Renal pelvis (tissue), 4 donors: ENCODE data around the gene MIA2. TPM values are rescaled to one million over a fixed set of nuclear protein-coding genes. Genes with fewer than 3 reads are reported as not detected.
A peak's percentile ranks its signal among the peaks of the same experiment; 100 is the strongest.

Experiments used
- DNase-seq: peaks from one replicate; pipeline ENCODE4 v3.0.0-alpha.2; 2013
- polyA plus RNA-seq, 3 donors: library from polyadenylated mRNA; unstranded; fragments of 120-200 nt; gene quantifications; one replicate each; pipeline ENCODE4 v1.2.1, GENCODE V29; 2013; ENCODE audit not compliant: insufficient read length in 3 of 3

The MIA2 gene
- polyA plus RNA-seq, 3 donors = 66.4 to 89.6 (median 77.6) TPM

DNA sequence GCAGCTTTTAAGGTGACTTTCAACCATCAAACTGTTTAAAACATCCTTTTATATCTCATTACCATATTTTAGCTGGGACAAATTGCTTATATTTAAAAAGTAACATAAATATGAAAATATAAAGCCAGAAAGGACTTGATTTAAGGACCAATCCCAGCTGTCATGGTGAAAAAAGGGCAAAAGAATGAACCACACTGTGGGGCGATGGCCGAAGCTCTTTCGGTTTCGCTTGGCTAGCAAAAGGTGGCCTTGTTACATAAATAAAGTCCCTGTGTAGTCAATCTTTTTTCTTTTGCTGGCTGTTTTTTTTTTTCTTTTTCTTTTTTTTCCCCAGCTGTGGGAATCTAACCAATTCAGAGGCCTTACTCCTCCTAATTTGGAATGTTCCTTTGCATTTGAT lies 147.7 kb downstream of the MIA2 start:
- peak; percentile 17 for DNase-seq

DNA sequence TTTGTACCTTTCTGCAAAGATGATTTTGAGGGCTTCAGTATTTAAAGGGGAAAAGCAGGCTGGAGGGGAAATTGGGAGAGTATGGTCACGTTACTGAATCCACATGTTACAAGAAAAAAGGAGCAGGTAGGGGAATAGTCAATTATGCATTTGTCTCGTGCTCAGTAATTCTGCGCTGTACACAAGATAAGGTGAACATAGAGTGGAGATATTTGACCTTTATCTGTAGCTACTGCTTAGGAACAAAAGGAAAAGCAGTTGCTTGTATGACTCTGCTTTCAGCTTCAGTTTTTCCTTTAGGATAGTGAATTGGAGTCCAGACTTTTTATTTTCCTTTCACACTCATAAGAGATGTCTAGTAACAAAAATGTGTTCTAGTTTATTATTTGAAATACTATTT lies 148.7 kb downstream of the MIA2 start:
- DNase-seq = no peak

DNA sequence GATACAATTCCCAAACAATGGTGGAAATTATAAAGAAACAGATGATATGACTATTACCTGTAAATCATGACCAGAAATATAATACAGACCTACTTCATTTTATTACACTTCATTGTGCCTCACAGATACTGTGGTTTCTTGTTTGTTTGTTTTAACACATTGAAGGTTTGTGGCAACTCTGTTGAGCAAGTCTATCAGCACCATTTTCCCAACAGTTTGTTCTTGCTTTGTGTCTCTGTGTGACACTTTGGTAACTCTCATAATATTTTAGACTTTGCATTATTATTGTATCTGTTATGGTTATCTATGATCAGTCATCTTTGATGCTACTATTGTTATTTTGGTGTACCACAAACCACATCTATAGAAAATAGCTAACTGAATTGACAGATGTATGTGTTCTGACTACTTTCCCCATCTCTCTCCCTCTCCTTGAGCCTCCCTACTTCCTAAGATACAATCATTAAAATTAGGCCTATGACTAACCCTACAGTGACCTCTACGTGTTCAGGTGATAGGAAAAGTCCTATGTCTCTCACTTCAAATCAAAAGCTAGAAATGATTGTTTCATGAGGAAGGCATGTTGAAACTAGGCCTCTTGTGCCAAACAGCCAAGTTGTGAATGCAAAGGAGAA lies 149.4 kb downstream of the MIA2 start:
- DNase-seq = no peak

DNA sequence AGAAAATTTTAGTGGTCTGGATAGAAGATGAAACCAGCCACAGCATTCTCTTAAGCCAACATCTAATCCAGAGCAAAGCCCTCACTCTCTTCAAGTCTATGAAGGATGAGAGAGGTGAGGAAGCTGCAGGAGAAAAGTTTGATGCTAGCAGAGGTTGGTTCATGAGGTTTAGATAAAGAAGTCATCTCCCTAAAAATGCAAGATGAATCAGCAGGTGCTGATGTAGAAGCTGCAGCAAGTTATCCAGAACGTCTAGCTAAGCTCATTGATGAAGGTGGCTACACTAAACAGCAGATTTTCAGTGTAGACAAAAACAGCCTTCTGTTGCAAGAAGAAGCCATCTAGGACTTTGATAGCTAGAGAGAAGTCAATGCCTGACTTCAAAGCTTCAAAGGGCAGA lies 150.0 kb downstream of the MIA2 start:
- DNase-seq = no peak

DNA sequence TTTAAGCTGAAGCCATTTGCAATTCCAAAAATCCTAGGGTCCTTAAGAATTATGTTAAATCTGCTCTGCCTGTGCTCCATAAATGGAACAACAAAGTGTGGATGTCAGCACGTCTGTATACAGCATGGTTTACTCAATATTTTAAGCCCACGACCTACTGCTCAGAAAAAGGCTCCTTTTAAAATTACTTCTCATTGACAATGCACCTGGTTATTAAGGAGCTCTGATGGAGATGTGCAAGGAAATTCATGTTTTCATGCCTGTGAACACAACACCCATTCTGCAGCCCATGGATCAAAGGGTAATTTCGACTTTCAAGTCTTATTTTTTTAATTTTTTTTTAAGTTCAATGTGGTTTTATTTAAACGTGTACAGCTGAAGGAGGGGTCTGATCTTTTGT lies 150.5 kb downstream of the MIA2 start:
- DNase-seq = no peak

DNA sequence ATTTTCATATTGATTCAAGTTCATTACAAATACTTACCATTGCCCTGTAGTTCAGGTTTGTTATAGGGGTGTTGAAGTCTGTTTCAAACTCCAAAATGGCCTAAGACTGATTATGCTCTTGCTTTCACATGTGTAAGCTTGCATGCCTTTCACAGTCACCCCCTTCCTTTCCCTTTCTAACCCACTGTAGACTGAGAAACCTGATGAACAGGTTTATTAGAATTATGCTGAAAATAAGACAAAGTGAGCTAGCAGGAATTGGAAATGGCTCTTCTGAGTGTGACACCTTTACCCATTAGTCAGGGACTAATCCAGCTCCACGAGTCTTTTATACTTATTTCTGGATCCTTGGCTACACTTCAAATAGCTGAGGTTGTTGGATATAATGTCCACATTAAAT lies 159.6 kb downstream of the MIA2 start:
- DNase-seq = no peak

DNA sequence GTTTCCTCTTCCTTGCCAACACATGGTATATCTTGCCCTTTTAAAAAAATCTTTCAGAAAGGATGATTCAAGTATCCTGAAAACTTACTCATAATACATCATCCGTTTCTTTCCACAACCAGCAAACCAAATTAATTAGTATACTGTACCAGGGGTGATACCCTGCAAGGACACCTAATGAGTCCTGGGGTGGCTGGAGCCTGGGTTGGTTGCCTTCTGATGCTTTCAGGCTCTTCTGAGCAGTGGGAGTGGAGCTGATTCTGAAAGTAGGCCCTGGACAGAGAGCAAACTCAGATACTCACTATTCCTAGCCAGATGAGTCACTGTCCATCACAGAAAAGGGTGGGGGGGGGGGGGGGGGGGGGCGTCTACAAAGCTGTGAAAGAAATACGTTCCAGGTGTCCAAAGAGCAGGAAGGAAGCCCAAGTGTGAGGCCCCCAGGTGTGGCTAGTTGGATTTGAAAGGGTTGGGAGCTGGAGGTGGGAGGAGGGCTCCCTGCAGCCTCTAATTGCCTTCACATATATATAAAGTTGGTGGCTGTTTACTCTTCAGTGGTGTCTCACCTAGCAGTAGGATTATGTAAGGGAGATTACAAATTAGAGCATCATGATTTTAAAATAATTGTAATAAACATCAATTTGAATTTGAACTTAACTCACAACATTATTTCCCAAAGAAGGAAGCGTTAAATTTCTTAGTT lies 162.0 kb downstream of the MIA2 start:
- DNase-seq = no peak

DNA sequence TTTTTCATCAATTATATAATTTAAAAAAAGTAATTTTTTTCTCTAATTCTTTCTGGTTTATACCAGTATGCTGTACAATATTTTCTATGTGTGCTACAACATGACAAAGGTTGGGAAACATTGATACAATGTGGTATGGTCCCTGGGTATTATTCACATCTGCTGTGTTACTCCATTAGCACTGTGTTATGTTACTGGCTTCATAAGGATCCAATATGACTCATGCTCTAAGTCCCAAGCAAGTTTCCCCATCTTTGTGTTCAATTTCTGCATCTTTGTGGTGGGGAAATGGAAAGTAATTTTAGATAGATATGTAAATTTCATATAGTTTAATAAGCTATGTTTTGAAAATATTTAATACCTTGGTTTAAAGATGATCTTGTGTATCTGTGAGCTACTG lies 162.7 kb downstream of the MIA2 start:
- no peak for DNase-seq

DNA sequence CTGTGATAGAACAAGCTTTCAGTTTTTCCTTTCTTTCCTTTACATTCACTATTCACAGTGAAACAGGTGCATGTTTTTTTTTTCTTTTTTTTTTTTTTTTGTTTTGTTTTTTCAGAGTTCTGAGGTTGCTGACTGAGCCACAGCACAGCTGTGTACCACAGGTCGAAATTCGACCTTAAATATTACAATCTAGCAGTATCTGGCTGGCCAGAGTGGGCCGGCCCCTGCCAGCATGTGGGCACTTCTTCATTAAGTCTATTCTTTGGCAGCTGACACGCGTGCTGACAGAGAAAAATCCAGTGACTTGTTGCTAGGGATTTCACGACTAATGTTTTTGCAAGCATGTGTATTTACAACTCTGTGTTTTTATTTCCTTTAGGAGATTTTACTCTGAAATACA lies 164.7 kb downstream of the MIA2 start:
- DNase-seq = no peak

DNA sequence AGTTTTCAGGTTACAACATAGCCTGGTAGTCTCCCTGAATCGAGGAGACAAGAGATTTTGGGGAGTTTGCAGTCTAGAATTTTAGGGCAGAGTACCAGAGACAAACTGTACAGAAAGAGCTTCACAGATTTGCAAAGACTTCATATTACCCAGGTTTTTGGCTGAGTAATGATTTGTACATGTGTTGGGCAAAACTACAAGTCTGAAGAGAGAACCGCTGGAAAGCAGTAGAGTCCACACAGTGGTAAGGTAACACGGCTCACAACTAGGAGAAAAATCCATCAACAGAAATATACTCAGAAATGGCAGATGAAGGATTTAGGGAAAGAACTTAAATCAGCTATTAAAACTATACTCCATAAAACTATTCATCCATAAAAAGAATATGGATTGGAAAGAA lies 172.8 kb downstream of the MIA2 start:
- no peak for DNase-seq

DNA sequence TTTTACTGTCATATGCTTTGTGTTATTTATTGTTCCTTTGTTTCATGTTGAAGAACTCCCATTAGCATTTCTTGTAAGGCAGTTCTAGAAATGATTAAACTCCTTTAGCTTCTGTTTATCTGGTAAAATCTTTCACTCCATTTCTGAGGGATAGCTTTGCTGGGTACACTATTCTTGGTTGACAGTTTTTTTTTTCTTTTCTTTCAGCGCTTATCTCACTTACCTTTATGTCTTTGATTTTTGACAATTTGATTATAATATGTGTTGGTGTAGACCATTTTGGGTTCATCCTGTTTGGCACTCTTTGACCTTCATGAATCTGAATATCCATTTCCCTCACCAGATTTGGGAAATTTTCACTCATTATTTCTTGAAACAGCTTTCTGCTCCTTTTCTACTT lies 182.4 kb downstream of the MIA2 start:
- DNase-seq = no peak

DNA sequence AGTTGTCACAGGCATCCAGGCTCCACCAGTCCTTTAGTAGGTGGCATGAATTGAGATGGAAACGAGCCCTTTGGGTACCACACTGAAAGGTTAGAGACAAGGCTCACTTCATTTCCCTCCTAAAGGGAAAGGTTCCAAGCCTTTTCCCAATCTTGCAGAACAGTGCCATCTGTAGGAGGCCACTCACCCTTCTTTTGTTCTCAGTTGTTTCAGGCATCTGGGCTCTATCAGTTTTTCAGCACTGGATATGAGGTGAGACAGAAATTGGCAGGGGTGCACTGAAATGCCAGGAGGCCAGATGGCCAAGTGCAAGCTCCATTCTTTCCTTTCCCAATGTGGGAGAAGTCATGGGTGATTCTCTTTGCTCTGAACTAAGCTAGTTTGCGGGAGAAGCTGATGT lies 183.3 kb downstream of the MIA2 start:
- DNase-seq = no peak

DNA sequence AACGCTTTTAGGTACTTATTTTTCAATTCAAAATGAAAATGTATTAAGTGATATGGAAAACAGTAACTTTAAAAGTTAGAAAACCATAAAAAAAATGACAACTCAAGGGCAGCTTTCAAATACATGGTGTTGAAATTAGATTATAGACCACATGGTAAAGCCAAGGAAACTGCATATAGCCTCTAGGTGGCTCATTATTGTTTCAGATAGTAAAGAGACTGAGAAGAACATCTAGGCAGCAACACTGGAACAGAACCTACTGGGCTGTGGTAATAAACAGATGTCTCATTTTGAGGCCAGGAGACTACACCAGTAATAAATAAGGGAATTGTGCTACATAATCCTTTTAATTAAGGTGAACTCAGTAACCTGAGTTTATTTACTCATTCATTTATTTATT lies 185.6 kb downstream of the MIA2 start:
- DNase-seq = no peak

DNA sequence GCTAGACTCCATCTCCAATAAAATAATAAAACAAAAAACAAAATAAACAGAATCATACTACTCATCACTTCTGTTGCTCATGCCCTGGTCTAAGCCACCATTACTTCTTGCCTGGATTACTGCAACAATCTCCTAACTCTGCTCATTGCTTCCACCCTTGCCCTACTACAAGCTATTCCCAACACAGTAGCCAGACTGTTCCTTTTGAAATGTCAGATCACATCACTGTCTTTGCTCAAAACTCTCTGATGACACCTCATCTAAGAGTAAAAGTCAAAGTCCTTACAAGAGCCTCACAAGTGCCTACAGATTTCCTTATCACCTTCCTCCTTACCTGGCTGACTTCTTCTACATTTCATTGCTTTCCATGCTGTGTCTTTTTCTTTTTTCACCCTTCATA lies 188.5 kb downstream of the MIA2 start:
- DNase-seq = no peak

DNA sequence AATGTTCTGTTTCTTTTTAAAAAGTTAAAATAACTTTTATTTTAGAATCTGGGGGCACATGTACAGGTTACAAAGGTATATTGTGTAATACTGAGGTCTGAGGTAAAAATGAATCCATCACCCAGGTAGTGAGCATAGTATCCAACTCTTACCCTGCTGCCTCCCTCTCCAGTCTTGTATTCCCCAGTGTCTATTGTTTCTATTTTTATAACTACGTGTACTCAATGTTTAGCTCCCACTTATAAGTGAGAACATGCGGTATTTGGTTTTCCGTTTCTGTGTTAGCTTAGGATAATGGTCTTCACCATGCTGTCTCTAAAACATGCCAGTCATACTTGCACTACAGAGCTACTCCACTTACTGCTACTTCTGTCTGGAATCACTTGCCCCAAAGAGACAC lies 190.1 kb downstream of the MIA2 start:
- DNase-seq = no peak

DNA sequence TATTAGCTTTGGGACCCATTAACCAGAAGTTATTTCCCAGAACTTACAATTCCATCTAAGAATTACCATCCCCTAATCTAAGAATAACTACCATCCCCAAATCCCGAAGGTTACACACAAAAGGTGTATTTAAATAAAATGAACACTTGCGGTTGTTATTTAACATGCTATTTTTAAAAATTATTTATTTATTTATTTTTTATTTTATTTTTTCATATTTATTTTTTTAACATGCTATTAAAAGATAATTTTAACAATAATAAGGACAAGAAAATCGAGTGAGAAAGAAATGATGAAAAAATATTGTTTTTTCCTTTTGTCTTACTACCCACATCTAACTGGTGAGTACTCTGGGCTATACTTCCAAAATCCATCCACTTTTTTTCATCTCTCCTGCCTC lies 192.2 kb downstream of the MIA2 start:
- no peak for DNase-seq

DNA sequence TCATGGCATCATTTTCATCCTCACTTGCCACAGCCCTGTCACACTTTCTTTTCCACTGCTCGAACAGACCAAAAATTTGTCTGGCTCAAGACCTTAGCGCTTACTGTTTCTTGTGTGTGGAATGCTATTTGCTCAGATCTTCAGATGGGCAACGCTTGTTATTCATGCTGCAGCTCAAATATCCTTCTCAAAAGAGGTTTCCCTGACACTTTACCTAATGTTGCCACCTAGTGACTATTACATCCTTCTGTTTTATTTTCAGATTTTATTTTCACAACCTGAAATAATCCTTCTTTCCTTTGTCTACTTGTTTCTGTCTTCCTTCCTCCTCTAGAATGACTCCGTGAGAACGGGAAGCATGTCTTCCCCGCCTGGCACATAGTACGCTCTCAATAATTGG lies 192.9 kb downstream of the MIA2 start:
- DNase-seq = peak; percentile 19

DNA sequence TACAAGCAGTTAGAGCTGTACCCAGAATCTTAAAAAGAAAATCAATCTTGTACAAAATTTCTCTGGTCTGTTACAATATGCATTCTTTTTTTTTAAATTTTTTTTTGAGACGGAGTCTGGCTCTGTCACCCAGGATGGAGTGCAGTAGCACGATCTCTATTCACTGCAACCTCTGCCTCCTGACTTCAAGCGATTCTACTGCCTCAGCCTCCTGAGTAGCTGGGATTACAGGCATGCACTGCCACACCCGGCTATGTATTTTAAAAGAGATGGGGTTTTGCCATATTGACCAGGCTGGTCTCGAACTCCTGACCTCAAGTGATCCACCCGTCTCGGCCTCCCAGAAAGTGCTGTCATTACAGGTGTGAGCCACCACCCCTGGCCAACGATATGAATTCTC lies 194.4 kb downstream of the MIA2 start:
- DNase-seq = no peak

DNA sequence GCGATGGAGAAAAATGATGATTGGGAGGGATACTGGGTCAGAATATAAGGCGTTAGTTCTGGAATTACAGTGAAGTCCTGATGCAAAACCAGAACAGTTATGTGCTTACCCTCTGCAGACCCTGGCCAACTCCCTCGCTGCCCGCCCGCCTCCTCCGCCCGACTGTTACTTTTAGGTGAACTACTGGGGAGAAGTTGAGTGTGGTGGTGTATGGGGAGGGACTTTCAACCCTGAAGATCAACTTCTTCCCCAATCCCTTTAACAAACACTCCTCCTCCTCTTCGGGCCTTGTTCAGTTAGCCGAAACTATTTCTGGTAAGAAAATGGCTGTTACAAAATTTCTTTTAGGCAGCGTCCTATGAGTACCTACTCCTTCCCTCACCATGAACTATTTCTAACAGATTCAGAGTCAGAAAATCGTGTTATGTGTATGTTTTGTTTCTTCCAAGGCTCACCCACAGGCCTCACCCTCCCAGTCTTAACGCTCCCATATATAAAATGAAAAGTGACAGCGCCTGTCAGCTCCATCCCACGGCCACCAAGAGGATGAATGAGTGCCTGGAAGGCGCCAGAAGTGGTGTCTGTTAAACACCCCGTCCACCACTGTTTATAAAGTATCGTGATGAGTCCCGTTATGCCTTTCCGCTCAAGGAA lies 197.2 kb downstream of the MIA2 start:
- DNase-seq = peak; percentile 7

DNA sequence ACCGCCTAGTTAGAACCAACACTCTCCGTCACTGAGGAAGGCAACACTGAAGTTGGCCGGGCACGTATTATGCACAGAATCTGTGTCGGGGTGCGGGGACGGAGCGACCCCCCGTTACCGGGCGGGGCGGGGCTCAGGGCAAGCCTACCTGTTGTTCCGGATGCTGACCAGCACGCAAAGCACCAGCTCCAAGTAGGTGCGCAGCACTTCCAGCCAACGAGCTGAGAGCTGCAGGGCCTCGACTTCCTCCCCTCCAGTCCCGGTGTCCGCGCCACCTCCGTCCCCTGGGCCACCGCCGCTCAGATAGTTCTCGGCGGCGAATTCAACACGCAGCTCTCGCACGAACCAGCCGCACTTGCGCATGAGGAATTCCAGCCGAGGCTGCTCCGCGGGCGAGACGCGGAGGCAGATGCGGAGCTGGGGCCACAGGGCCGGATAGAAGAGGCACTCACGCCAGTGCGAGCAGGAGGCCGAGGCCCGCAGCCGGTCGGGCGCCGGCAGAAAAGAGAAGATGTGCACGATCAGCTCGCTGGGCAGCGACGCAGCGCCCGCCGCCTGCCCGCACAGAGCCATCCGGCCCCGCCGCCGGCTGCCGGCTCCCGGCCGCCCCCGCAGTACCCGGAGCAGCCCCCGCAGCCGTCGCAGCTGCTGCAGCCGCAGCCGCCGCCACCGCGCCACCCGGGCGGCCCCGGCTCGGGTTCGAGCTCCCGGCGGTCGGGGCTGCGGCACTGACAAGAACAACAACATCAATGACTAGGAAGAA lies 197.9 kb downstream of the MIA2 start:
- peak; percentile 38 for DNase-seq

DNA sequence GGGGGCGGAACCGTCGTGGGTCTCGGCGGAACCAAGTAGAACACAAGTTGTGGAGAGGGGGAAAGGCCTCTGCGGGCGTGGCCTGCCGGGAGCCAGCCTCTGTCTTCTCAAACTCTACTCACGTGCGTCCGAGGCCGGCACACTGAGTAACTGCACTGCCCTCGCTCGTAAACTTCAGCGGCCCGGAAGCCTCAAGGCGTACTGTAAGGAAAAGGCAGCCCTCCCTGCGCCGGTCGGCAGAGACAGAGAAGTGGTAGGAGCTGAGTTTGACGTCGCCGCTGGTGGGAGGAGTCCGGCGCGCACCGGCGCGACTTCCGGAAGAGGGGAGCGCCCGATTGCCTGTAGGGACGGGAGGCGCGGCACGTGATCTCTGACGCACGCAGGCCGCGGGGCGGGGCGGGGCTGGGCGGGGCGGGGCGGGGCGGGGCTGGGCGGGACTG lies 198.5 kb downstream of the MIA2 start, which contains the start of gene FBXO33:
TSS of gene FBXO33 (minus strand) at position 255 of the 440 bp plus-strand sequence. CDS start 271 bp downstream, outside the sequence.
- peak; percentile 95 for DNase-seq

DNA sequence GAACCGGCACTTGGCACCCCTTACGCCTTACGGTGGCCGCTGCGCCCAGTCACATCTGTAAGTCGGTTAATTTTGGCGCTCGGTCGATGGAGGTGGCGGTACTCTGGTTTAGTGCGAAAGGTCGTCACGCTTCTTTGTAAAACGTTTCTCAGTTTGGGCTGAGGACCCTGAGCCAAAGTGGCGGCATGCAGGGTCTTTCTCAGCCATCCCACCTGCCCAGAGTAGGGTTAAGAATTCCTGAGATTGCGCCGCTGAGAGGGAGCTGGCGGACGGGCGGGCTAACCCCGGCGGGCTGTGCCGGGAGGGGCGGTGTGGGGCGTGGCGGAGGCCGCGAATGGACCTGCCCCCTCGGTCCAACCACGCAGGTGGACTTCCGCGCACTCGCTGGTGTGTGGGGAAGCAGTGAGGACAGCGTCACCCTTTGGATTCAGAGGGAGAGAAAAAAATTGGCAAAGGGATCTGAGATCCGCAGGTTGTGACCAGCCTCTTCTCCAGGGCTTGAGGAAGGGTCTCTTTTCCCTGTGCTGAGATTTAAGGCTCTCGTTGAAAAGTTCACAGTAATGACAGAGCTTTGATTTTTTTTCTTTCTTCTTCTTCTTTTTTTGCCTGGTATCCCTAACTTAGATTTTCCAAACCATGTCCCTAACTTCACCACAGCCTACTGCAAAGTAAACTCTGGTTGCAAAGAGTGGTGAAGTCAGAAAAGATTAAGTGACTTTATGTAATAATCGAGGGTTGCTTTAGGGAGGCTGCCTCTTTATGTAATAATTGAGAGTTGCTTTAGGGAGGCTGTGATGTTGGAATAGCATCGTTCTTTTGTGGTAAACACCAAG lies 199.1 kb downstream of the MIA2 start:
- DNase-seq = peak; percentile 87
